GM23338 (cell line): ENCODE measurements around the gene JAG2.

Experiments
- CREB1 ChIP-seq: fragments of 250-450 bp; sonication (Bioruptor Pico); IDR thresholded peaks from 2 replicates; pipeline ENCODE4 v1.5.0; 2020; ENCODE audit warnings: low read depth, mild to moderate bottlenecking, moderate library complexity
- EZH2 ChIP-seq: fragments of 200-600 bp; sonication (generic); IDR thresholded peaks from one replicate; pipeline ENCODE4 v1.8.0; 2017; ENCODE audit warnings: antibody characterized with exemption, mild to moderate bottlenecking, low read depth; ENCODE audit not compliant: unreplicated experiment
- EZH2phosphoT487 ChIP-seq: fragments of 200-600 bp; sonication (generic); IDR thresholded peaks from one replicate; pipeline ENCODE4 v1.8.1; 2018; ENCODE audit warnings: antibody characterized with exemption; ENCODE audit not compliant: unreplicated experiment
- JUNB ChIP-seq: IDR thresholded peaks from one replicate; pipeline ENCODE4 v1.6.1; 2016; ENCODE audit warnings: antibody characterized with exemption; ENCODE audit not compliant: unreplicated experiment
- NANOG ChIP-seq: IDR thresholded peaks from 2 replicates; pipeline ENCODE4 v1.6.1; 2016; ENCODE audit warnings: antibody characterized with exemption, borderline replicate concordance
- POLR2AphosphoS5 ChIP-seq: IDR thresholded peaks from 2 replicates; pipeline ENCODE4 v1.6.1; 2016; ENCODE audit warnings: antibody characterized with exemption, low read depth
- STAT1 ChIP-seq: IDR thresholded peaks from one replicate; pipeline ENCODE4 v1.6.1; 2016; ENCODE audit warnings: antibody characterized with exemption; ENCODE audit not compliant: unreplicated experiment
- ZNF114 ChIP-seq: fragments of 250-450 bp; sonication (Bioruptor Pico); IDR thresholded peaks from 2 replicates; pipeline ENCODE4 v1.5.0; 2020; ENCODE audit warnings: mild to moderate bottlenecking, moderate library complexity
- ZNF331 ChIP-seq: fragments of 250-450 bp; sonication (Bioruptor Pico); IDR thresholded peaks from 2 replicates; pipeline ENCODE4 v1.5.0; 2020; ENCODE audit warnings: low read depth, mild to moderate bottlenecking, moderate library complexity
- TF ChIP-seq, protein P1 (sequence below), 2 experiments: fragments of 200-600 bp in 1 of 2; sonication (generic) in 1 of 2; conservative IDR thresholded peaks; 2 replicates each; pipeline versions ENCODE4 v1.5.1 to v1.6.1; 2016 to 2017; ENCODE audit warnings: antibody characterized with exemption in 2 of 2, low read depth in 2 of 2, mild to moderate bottlenecking in 2 of 2, moderate library complexity in 1 of 2
- TF ChIP-seq, protein P2 (sequence below): IDR thresholded peaks from one replicate; pipeline ENCODE4 v1.6.1; 2018; ENCODE audit warnings: antibody characterized with exemption; ENCODE audit not compliant: unreplicated experiment
- TF ChIP-seq, protein P3 (sequence below): fragments of 250-450 bp; sonication (Bioruptor Pico); IDR thresholded peaks from 2 replicates; pipeline ENCODE4 v1.5.0; 2020; ENCODE audit warnings: mild to moderate bottlenecking, moderate library complexity

DNA sequence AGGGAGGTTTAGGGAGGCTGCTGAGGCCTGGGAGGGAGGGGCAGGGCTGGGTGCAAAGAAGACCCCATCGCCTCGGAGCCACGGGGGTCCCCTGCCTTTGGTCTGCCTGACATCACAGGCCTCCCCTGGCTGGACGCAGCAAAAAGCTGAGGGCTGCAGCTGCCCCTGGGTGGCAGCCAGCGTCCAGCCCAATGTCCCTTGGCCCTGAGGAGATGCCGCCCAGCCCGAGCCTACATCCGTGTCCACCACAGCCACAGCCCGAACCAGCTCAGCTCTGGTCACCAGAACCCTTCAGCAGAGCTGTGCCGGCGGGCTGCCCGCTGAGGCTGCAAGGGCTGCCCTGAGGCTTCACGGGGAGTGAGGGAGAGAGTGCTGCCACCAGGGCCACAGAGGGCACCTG lies 10.6 kb upstream of the JAG2 start:
- TF ChIP-seq, protein P1, sequence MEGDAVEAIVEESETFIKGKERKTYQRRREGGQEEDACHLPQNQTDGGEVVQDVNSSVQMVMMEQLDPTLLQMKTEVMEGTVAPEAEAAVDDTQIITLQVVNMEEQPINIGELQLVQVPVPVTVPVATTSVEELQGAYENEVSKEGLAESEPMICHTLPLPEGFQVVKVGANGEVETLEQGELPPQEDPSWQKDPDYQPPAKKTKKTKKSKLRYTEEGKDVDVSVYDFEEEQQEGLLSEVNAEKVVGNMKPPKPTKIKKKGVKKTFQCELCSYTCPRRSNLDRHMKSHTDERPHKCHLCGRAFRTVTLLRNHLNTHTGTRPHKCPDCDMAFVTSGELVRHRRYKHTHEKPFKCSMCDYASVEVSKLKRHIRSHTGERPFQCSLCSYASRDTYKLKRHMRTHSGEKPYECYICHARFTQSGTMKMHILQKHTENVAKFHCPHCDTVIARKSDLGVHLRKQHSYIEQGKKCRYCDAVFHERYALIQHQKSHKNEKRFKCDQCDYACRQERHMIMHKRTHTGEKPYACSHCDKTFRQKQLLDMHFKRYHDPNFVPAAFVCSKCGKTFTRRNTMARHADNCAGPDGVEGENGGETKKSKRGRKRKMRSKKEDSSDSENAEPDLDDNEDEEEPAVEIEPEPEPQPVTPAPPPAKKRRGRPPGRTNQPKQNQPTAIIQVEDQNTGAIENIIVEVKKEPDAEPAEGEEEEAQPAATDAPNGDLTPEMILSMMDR (conservative IDR thresholded peaks at IDR 0.05; ENCODE audit: low read depth in 2 of 2), result no peak
- TF ChIP-seq EZH2, result no peak
- no peak for TF ChIP-seq POLR2AphosphoS5
- TF ChIP-seq, protein P2, sequence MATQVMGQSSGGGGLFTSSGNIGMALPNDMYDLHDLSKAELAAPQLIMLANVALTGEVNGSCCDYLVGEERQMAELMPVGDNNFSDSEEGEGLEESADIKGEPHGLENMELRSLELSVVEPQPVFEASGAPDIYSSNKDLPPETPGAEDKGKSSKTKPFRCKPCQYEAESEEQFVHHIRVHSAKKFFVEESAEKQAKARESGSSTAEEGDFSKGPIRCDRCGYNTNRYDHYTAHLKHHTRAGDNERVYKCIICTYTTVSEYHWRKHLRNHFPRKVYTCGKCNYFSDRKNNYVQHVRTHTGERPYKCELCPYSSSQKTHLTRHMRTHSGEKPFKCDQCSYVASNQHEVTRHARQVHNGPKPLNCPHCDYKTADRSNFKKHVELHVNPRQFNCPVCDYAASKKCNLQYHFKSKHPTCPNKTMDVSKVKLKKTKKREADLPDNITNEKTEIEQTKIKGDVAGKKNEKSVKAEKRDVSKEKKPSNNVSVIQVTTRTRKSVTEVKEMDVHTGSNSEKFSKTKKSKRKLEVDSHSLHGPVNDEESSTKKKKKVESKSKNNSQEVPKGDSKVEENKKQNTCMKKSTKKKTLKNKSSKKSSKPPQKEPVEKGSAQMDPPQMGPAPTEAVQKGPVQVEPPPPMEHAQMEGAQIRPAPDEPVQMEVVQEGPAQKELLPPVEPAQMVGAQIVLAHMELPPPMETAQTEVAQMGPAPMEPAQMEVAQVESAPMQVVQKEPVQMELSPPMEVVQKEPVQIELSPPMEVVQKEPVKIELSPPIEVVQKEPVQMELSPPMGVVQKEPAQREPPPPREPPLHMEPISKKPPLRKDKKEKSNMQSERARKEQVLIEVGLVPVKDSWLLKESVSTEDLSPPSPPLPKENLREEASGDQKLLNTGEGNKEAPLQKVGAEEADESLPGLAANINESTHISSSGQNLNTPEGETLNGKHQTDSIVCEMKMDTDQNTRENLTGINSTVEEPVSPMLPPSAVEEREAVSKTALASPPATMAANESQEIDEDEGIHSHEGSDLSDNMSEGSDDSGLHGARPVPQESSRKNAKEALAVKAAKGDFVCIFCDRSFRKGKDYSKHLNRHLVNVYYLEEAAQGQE, result no peak
- no peak for TF ChIP-seq ZNF114 (CRISPR knock-in tag)
- no peak for TF ChIP-seq EZH2phosphoT487
- no peak for TF ChIP-seq CREB1
- no peak for TF ChIP-seq JUNB
- no peak for TF ChIP-seq STAT1
- TF ChIP-seq, protein P3, sequence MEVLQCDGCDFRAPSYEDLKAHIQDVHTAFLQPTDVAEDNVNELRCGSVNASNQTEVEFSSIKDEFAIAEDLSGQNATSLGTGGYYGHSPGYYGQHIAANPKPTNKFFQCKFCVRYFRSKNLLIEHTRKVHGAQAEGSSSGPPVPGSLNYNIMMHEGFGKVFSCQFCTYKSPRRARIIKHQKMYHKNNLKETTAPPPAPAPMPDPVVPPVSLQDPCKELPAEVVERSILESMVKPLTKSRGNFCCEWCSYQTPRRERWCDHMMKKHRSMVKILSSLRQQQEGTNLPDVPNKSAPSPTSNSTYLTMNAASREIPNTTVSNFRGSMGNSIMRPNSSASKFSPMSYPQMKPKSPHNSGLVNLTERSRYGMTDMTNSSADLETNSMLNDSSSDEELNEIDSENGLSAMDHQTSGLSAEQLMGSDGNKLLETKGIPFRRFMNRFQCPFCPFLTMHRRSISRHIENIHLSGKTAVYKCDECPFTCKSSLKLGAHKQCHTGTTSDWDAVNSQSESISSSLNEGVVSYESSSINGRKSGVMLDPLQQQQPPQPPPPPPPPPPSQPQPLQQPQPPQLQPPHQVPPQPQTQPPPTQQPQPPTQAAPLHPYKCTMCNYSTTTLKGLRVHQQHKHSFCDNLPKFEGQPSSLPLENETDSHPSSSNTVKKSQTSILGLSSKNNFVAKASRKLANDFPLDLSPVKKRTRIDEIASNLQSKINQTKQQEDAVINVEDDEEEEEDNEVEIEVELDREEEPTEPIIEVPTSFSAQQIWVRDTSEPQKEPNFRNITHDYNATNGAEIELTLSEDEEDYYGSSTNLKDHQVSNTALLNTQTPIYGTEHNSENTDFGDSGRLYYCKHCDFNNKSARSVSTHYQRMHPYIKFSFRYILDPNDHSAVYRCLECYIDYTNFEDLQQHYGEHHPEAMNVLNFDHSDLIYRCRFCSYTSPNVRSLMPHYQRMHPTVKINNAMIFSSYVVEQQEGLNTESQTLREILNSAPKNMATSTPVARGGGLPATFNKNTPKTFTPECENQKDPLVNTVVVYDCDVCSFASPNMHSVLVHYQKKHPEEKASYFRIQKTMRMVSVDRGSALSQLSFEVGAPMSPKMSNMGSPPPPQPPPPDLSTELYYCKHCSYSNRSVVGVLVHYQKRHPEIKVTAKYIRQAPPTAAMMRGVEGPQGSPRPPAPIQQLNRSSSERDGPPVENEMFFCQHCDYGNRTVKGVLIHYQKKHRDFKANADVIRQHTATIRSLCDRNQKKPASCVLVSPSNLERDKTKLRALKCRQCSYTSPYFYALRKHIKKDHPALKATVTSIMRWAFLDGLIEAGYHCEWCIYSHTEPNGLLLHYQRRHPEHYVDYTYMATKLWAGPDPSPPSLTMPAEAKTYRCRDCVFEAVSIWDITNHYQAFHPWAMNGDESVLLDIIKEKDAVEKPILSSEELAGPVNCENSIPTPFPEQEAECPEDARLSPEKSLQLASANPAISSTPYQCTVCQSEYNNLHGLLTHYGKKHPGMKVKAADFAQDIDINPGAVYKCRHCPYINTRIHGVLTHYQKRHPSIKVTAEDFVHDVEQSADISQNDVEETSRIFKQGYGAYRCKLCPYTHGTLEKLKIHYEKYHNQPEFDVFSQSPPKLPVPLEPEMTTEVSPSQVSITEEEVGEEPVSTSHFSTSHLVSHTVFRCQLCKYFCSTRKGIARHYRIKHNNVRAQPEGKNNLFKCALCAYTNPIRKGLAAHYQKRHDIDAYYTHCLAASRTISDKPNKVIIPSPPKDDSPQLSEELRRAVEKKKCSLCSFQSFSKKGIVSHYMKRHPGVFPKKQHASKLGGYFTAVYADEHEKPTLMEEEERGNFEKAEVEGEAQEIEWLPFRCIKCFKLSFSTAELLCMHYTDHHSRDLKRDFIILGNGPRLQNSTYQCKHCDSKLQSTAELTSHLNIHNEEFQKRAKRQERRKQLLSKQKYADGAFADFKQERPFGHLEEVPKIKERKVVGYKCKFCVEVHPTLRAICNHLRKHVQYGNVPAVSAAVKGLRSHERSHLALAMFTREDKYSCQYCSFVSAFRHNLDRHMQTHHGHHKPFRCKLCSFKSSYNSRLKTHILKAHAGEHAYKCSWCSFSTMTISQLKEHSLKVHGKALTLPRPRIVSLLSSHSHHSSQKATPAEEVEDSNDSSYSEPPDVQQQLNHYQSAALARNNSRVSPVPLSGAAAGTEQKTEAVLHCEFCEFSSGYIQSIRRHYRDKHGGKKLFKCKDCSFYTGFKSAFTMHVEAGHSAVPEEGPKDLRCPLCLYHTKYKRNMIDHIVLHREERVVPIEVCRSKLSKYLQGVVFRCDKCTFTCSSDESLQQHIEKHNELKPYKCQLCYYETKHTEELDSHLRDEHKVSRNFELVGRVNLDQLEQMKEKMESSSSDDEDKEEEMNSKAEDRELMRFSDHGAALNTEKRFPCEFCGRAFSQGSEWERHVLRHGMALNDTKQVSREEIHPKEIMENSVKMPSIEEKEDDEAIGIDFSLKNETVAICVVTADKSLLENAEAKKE (CRISPR knock-in tag), result no peak
- TF ChIP-seq NANOG, result no peak
- no peak for TF ChIP-seq ZNF331
